K562 (cell line): ENCODE data around the gene ZEB2. TPM values are rescaled to one million over a fixed set of nuclear protein-coding genes. Genes with fewer than 3 reads are reported as not detected.
A peak's percentile ranks its signal among the peaks of the same experiment; 100 is the strongest.

ENCODE experiments used
- ASH1L ChIP-seq: fragments of 450-650 bp; IDR thresholded peaks from 2 replicates; pipeline ENCODE4 v1.6.1; 2018; ENCODE audit warnings: borderline replicate concordance, mild to moderate bottlenecking, low read depth; ENCODE audit not compliant: partially characterized antibody
- ELF1 ChIP-seq: fragments of 200-800 bp; sonication (Bioruptor generic); IDR thresholded peaks from 2 replicates; pipeline ENCODE4 v1.6.1; 2016; ENCODE audit warnings: missing genetic modification characterization, missing compliant biosample characterization
- ETS2 ChIP-seq: IDR thresholded peaks from 2 replicates; pipeline ENCODE4 v1.6.1; 2016; ENCODE audit warnings: borderline replicate concordance, missing genetic modification characterization, mild to moderate bottlenecking, moderate library complexity, missing compliant biosample characterization; ENCODE audit not compliant: poor library complexity, severe bottlenecking
- HMBOX1 ChIP-seq: sonication (generic); IDR thresholded peaks from 2 replicates; pipeline ENCODE4 v1.6.1; 2016
- HNRNPK ChIP-seq: fragments of 200-400 bp; formaldehyde crosslinking; IDR thresholded peaks from one replicate; pipeline ENCODE4 v1.6.1; 2018; ENCODE audit warnings: mild to moderate bottlenecking, low read depth, low read length; ENCODE audit not compliant: poor library complexity, severe bottlenecking
- JUND ChIP-seq, 2 experiments: IDR thresholded peaks; 2 replicates in 1 of 2; 3 replicates in 1 of 2; pipeline ENCODE4 v1.6.1; 2011; ENCODE audit warnings: borderline replicate concordance in 2 of 2, low read depth in 2 of 2, low read length in 2 of 2, improper control_type of control experiment in 1 of 2, missing biosample characterization in 1 of 2, missing genetic modification characterization in 1 of 2, missing genetic modification reagents in 1 of 2
- NR1H2 ChIP-seq: sonication (generic); formaldehyde crosslinking; IDR thresholded peaks from 2 replicates; pipeline ENCODE4 v1.4.0; 2020; ENCODE audit warnings: mild to moderate bottlenecking, missing genetic modification reagents
- POLR2G ChIP-seq: fragments of 200-400 bp; formaldehyde crosslinking; IDR thresholded peaks from 2 replicates; pipeline ENCODE4 v1.6.1; 2017; ENCODE audit warnings: low read depth, mild to moderate bottlenecking, antibody characterized with exemption, low read length, moderate library complexity
- POLR3A ChIP-seq: IDR thresholded peaks from 2 replicates; pipeline ENCODE4 v1.6.1; 2011; ENCODE audit warnings: borderline replicate concordance, mild to moderate bottlenecking, moderate library complexity; ENCODE audit not compliant: insufficient read length, insufficient read depth; ENCODE audit errors: extremely low read depth
- POU5F1 ChIP-seq: fragments of 150-350 bp; IDR thresholded peaks from 2 replicates; pipeline ENCODE4 v1.6.1; 2014; ENCODE audit warnings: borderline replicate concordance, low read length, low read depth, mild to moderate bottlenecking; ENCODE audit not compliant: partially characterized antibody
- PRPF4 ChIP-seq: fragments of 200-400 bp; formaldehyde crosslinking; IDR thresholded peaks from one replicate; pipeline ENCODE4 v1.6.1; 2017; ENCODE audit warnings: low read length, low read depth, mild to moderate bottlenecking; ENCODE audit not compliant: insufficient read depth, poor library complexity, severe bottlenecking
- SIN3A ChIP-seq, 2 experiments: fragments of 150-350 bp in 1 of 2; IDR thresholded peaks; 2 replicates each; pipeline ENCODE4 v1.6.1; 2011 to 2016; ENCODE audit warnings: borderline replicate concordance in 2 of 2, low read depth in 2 of 2, low read length in 2 of 2, mild to moderate bottlenecking in 2 of 2, moderate library complexity in 2 of 2; ENCODE audit not compliant: control insufficient read depth in 1 of 2
- SMAD1 ChIP-seq: fragments of 150-350 bp; IDR thresholded peaks from 2 replicates; pipeline ENCODE4 v1.6.1; 2014; ENCODE audit warnings: low read length, low read depth; ENCODE audit not compliant: partially characterized antibody
- SRSF7 ChIP-seq: fragments of 200-400 bp; formaldehyde crosslinking; optimal IDR thresholded peaks from 2 replicates; pipeline ENCODE3; 2017; ENCODE audit warnings: mild to moderate bottlenecking, low read depth, low read length
- VEZF1 ChIP-seq: fragments of 200-800 bp; sonication (Bioruptor generic); IDR thresholded peaks from 2 replicates; pipeline ENCODE4 v1.6.1; 2017; ENCODE audit warnings: missing genetic modification characterization, missing compliant biosample characterization
- ZBTB34 ChIP-seq: fragments of 250-450 bp; sonication (Bioruptor Pico); IDR thresholded peaks from 2 replicates; pipeline ENCODE4 v1.8.0; 2021; ENCODE audit warnings: mild to moderate bottlenecking, moderate library complexity
- ZNF212 ChIP-seq: fragments of 450-650 bp; formaldehyde crosslinking; IDR thresholded peaks from 2 replicates; pipeline ENCODE4 v1.4.0; 2020; ENCODE audit warnings: mild to moderate bottlenecking
- ZNF589 ChIP-seq: fragments of 200-800 bp; sonication (Bioruptor generic); IDR thresholded peaks from 2 replicates; pipeline ENCODE4 v1.6.1; 2016; ENCODE audit warnings: low read depth, missing genetic modification characterization, missing compliant biosample characterization
- polyA plus RNA-seq, 8 experiments: library from polyadenylated mRNA; depleted of rRNA in 4 of 8; stranded (reverse) in 5 of 8; unstranded in 3 of 8; fragments of >200 nt; fragmentation: Nextera tagmentation in 2 of 8; fragmentation: Illumina TruSeq in 1 of 8; extraction: Ambion mirVana in 2 of 8; extraction: Trizol in 1 of 8; gene quantifications; 2 replicates each; pipeline versions ENCODE4 v1.2.1 to v1.2.3, GENCODE V29; 2011 to 2014; ENCODE audit warnings: inconsistent platforms in 1 of 8, missing spikeins in 1 of 8
- total RNA-seq, 7 experiments: library from RNA; depleted of rRNA in 6 of 7; stranded (reverse); fragments of >200 nt in 6 of 7; fragmentation: Illumina TruSeq in 2 of 7; extraction: Trizol in 2 of 7; gene quantifications; 2 replicates each; pipeline versions ENCODE4 v1.2.1 to v1.2.3, GENCODE V29; 2011 to 2021; ENCODE audit warnings: low replicate concordance in 1 of 7
- TF ChIP-seq, protein P1 (sequence below), 2 experiments: fragments of 450-650 bp; conservative IDR thresholded peaks; 2 replicates each; pipeline ENCODE4 v1.6.1; 2017; ENCODE audit warnings: mild to moderate bottlenecking in 2 of 2, moderate library complexity in 2 of 2

Gene ZEB2
- total and polyA plus RNA-seq, 9 of the 15 experiments (the other 6 are each of a cell fraction or from before 2014, with no cell fraction given) = 15.1 to 113 (median 72.3) TPM

DNA sequence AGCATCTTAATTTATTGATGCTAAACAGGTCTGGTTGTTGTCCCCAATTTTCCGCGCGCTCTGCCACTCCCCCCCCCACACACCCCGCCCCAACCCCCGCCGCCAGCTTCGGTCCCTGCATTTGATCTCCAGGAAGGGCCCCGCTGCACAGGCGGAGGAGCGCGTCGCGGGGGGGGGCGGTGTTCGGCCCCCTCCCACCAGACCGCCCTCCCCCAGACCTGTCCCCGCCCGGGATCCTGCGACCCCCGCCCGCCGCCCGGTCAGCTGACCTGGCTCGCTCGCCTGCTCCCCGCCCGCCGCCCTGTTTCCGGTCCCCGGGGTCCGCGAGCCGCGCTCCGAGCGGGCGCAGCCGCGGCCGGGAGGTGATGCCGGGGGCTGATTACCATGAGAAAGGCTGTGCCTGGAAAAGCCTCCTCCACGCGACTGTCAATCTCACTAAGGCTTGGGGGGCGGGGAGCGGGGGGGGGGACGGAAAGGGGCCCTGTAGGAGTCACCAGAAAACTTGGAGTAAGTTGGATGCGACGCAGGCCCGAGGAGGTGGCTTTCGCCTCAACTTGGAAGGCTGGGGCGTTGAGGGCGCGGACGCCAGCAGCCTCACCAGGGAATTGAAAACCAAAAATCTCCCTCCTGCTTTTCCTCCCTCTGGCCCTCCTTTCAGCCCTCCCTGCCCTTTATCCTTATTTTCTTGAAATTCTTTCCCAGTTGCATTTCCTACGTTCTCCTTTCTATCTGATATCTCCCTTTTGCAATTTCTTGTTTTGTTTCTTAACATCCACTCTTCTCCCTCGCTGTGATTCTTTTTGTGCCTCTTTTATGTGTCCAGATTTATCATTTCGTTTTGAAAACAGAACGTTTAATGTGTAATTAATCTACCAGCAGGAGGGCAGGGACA, 4.4 kb upstream of the ZEB2 start (continued):
- TF ChIP-seq POLR2G (peak; percentile 82), ZNF589 (CRISPR knock-in tag) (0 out of 2 replicates have a peak, but pooled peaks have one; percentile 41), HNRNPK (no peak), VEZF1 (CRISPR knock-in tag) (peak; percentile 97), HMBOX1 (no peak), ETS2 (no peak), ASH1L (no peak), SIN3A (IDR thresholded peaks at IDR 0.05; ENCODE audit: borderline replicate concordance in 2 of 2, control insufficient read depth in 1 of 2, low read depth in 2 of 2, low read length in 2 of 2) (no peak; a peak in 1 of 4 replicates), JUND (IDR thresholded peaks at IDR 0.05; ENCODE audit: borderline replicate concordance, low read depth, low read length) (0 out of 2 replicates have a peak, but pooled peaks have one; percentile 15), JUND (tag; IDR thresholded peaks at IDR 0.05; ENCODE audit: borderline replicate concordance, low read depth, low read length) (no peak), ELF1 (tag) (peak; percentile 46; the same call in 1 of the 2 replicates), NR1H2 (CRISPR knock-in tag) (no peak), POLR3A (no peak), SRSF7 (no peak), POU5F1 (no peak), ZBTB34 (no peak), SMAD1 (peak; percentile 5), PRPF4 (no peak), ZNF212 (CRISPR knock-in tag) (no peak)
- TF ChIP-seq, protein P1, sequence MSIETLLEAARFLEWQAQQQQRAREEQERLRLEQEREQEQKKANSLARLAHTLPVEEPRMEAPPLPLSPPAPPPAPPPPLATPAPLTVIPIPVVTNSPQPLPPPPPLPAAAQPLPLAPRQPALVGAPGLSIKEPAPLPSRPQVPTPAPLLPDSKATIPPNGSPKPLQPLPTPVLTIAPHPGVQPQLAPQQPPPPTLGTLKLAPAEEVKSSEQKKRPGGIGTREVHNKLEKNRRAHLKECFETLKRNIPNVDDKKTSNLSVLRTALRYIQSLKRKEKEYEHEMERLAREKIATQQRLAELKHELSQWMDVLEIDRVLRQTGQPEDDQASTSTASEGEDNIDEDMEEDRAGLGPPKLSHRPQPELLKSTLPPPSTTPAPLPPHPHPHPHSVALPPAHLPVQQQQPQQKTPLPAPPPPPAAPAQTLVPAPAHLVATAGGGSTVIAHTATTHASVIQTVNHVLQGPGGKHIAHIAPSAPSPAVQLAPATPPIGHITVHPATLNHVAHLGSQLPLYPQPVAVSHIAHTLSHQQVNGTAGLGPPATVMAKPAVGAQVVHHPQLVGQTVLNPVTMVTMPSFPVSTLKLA (conservative IDR thresholded peaks at IDR 0.05) = no peak
